Right lobe of liver (tissue), 6 donors: Measurements from ENCODE around the gene BTBD19. TPM values are rescaled to one million over a fixed set of nuclear protein-coding genes. Genes with fewer than 3 reads are reported as not detected.

Source experiments
- ATAC-seq, 4 donors: fragments of 200-7000 bp; cut with Tn5 transposase; one replicate each; pipeline ENCODE4 v1.9.1; 2020; ENCODE audit warnings: mild to moderate bottlenecking in 4 of 4, moderate library complexity in 4 of 4
- DNase-seq, 3 donors: peaks; one replicate each; pipeline ENCODE4 v3.0.0-alpha.2; 2020
- H3K27ac ChIP-seq, 3 donors: fragments of 200-600 bp; one replicate each; pipeline ENCODE4 v1.8.0; 2022
- H3K27me3 ChIP-seq, 2 donors: fragments of 200-600 bp; one replicate each; pipeline ENCODE4 v1.8.0; 2022
- H3K36me3 ChIP-seq, 4 donors: fragments of 200-600 bp; sonication (generic) in 1 of 4; one replicate each; pipeline versions ENCODE4 v1.5.1 to v1.8.0; 2017 to 2022; ENCODE audit warnings: control low read depth in 1 of 4
- H3K4me1 ChIP-seq, 4 donors: fragments of 200-600 bp; sonication (generic) in 1 of 4; one replicate each; pipeline versions ENCODE4 v1.5.1 to v1.8.0; 2017 to 2022; ENCODE audit warnings: control low read depth in 1 of 4
- H3K4me3 ChIP-seq, 3 donors: fragments of 200-600 bp; one replicate each; pipeline ENCODE4 v1.8.0; 2022
- H3K9me3 ChIP-seq, 4 donors: fragments of 200-600 bp; sonication (generic) in 1 of 4; one replicate each; pipeline versions ENCODE4 v1.5.1 to v1.8.0; 2017 to 2022; ENCODE audit warnings: control low read depth in 1 of 4
- CTCF ChIP-seq, 4 donors: fragments of 200-600 bp in 3 of 4; fragments of 450-650 bp in 1 of 4; IDR thresholded peaks; one replicate each; pipeline versions ENCODE4 v1.5.1 to v1.8.0; 2016 to 2022; ENCODE audit warnings: antibody characterized with exemption in 4 of 4, mild to moderate bottlenecking in 2 of 4
- POLR2A ChIP-seq: fragments of 450-650 bp; IDR thresholded peaks from one replicate; pipeline ENCODE4 v1.6.1; 2017; ENCODE audit warnings: antibody characterized with exemption, mild to moderate bottlenecking
- WGBS: methylation state at CpG from one replicate; pipeline ENCODE4 v1.1.6; 2018; ENCODE audit warnings: low coverage, low lambda C conversion rate; ENCODE audit not compliant: insufficient coverage; ENCODE audit errors: missing lambda C conversion rate; 5-methylcytosine and 5-hydroxymethylcytosine counted together
- intact Hi-C, 2 donors: fragments of 100-400 bp; cut with DNase I; formaldehyde crosslinking; loops; one replicate each; pipeline versions ENCODE4 v1.11.2 to v1.14.1; 2022
- total RNA-seq, 6 experiments: library from RNA; depleted of rRNA in 2 of 6; stranded (reverse); fragments of >200 nt in 2 of 6; fragmentation: NEBNext Ultra II Directional in 3 of 6; extraction: Animal tissue kit (Norgen Biotek cat#: 25700) in 3 of 6; gene quantifications; one replicate each; pipeline versions ENCODE4 v1.1.0 to v1.2.4, GENCODE V29; 2016 to 2023
- donor health status: DM: no; HTN: yes; CAD: no.
- donor health status: DM: no; HTN: no; CAD: no.
- donor health status: DM: no; HTN: no; CAD: no.
- donor health status: DM: no; HTN: yes; CAD: no.
- donor health status: DM: no; HTN: yes; CAD: no.

BTBD19 gene
- total RNA-seq, 6 experiments from 2014 or later: 2.6 to 7.5 (median 5.3) TPM

GRCh38 chr1:44799770-44800584 lies 8.3 kb upstream of the BTBD19 start, which contains the start of gene PLK3:
Gene PLK3 (plus strand): TSS chr1:44800377. CDS start chr1:44800464, 87 bp downstream.
- Histone ChIP-seq H3K27me3 (no peaks in the 10 kb centered on the region), H3K27ac (peak within 1 kb of the TSS; percentile 80 to 92 (median 87)), H3K9me3 (no peaks in the 10 kb centered on the region), H3K4me3 (peak within 1 kb of the TSS; percentile 65 to 86 (median 71)), H3K4me1 (peaks cover 0 to 10% (median 1%) of the 10 kb centered on the region in 4 donors), H3K36me3 (peaks cover 0 to 6% (median 1%) of the 10 kb centered on the region in 4 donors)
- intact Hi-C loops: no loop called here
- ATAC-seq (peak; percentile 92 to 96 (median 96)), DNase-seq (peak; percentile 98 to 99 (median 98))
- WGBS: 0% methylated on average over 9 of the region's 79 CpGs
- TF ChIP-seq POLR2A (peak; percentile 99), CTCF (IDR thresholded peaks at IDR 0.05) (peak; percentile 88 to 93 (median 91))

- intact Hi-C loops: no loop called here
- peaks cover 0 to 13% (median 1%) of the 10 kb centered on the region in 4 donors for H3K36me3 ChIP-seq
- H3K27me3 ChIP-seq: no peaks in the 10 kb centered on the region
- peaks cover 2 to 16% (median 5%) of the 10 kb centered on the region in 4 donors for H3K4me1 ChIP-seq
- DNase-seq: peak in 1 of 3 donors; percentile 58
- WGBS: 55% methylated on average over 12 of the region's 13 CpGs
- ATAC-seq: no peak
- no peak overlapping the region for H3K27ac ChIP-seq
- TF ChIP-seq CTCF (IDR thresholded peaks at IDR 0.05) (no peak), POLR2A (no peak)
- H3K4me3 ChIP-seq: peak overlapping the region in 1 of 3 donors; percentile 86
- no peaks in the 10 kb centered on the region for H3K9me3 ChIP-seq
Measured at GRCh38 chr1:44801491-44802305, 6.6 kb upstream of the BTBD19 start.

GRCh38 chr1:44802306-44803061 lies 5.8 kb upstream of the BTBD19 start:
- intact Hi-C loops: no loop called here
- no peak overlapping the region for H3K27ac ChIP-seq
- H3K4me1 ChIP-seq: peaks cover 2 to 24% (median 10%) of the 10 kb centered on the region in 4 donors
- H3K9me3 ChIP-seq: no peaks in the 10 kb centered on the region
- DNase-seq (peak in 1 of 3 donors; percentile 56), ATAC-seq (no peak)
- H3K36me3 ChIP-seq: peaks cover 0 to 13% (median 1%) of the 10 kb centered on the region in 4 donors
- H3K4me3 ChIP-seq: no peak overlapping the region
- TF ChIP-seq POLR2A: no peak
- TF ChIP-seq CTCF (IDR thresholded peaks at IDR 0.05): no peak
- H3K27me3 ChIP-seq: no peaks in the 10 kb centered on the region
- 57% methylated on average over 1 of the region's 13 CpGs for WGBS

- Histone ChIP-seq H3K27me3 (no peaks in the 10 kb centered on the region), H3K4me1 (peaks cover 2 to 29% (median 13%) of the 10 kb centered on the region in 4 donors), H3K27ac (no peak overlapping the region), H3K9me3 (no peaks in the 10 kb centered on the region), H3K36me3 (peaks cover 0 to 13% (median 1%) of the 10 kb centered on the region in 4 donors), H3K4me3 (no peak overlapping the region)
- intact Hi-C loops: no loop called here
- no peak for DNase-seq
- 93% methylated on average over 7 of the region's 9 CpGs for WGBS
- no peak for TF ChIP-seq POLR2A
- TF ChIP-seq CTCF (IDR thresholded peaks at IDR 0.05): no peak
- ATAC-seq: no peak
Measured at GRCh38 chr1:44803062-44803311, 5.3 kb upstream of the BTBD19 start.
